NCI-H1930 (cell line): ENCODE results near the gene MPDU1.
"Not testable (repeated sequence)": the region's sequence is repeated elsewhere in the genome, so short reads cannot be mapped to it uniquely, and the experiment has no call there.

Source experiments
- DNase-seq, 2 experiments: peaks; one replicate each; lab custom pipeline; 2025; lab: John Stamatoyannopoulos, UW

MPDU1 gene

DNA sequence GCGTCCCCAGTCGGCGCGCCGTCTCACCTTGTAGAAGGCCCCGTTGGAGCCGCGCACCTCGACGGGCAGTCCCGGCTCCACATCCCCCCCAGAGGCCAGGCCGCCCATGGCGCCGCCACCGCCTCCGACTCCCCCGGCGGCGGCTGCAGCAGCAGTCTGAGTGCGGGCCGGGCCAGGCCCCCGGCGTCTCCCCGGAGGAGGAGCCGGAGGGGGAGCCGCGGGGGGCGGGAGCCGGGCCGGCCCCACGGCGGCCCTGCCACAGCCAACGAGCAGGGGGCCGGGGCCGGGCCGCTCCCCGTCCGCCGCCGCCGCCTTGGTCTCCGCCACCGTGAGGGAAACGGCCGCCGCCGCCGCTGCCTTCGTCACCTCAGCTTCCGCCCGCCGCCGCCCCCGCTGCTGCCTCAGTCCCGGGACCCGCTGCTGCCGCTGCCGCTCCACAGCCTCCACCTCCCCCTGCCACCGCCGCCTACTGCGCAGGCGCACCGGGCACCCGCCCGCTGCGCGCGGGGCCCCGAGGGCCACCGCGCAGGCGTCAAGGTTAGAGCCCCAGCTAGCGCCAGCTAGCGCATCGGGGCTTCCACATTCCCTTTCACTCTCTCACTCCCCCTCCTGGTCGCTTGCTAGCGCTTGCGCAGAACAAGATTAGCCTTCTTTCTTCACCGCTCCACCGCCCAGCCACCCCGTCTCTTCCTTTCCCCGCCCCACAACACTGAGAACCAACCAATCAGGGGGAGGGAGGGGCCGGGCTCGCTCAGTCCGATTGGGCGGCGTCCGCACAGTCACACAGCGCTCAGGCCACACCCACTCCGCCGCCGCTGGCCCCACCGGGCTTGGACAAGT, 31.0 kb downstream of the MPDU1 start, which contains the start of gene FXR2:
FXR2 (minus strand) TSS at position 473 of the 840 bp plus-strand sequence; CDS start at position 108, 365 bp downstream.
- peak; percentile 99 for DNase-seq

DNA sequence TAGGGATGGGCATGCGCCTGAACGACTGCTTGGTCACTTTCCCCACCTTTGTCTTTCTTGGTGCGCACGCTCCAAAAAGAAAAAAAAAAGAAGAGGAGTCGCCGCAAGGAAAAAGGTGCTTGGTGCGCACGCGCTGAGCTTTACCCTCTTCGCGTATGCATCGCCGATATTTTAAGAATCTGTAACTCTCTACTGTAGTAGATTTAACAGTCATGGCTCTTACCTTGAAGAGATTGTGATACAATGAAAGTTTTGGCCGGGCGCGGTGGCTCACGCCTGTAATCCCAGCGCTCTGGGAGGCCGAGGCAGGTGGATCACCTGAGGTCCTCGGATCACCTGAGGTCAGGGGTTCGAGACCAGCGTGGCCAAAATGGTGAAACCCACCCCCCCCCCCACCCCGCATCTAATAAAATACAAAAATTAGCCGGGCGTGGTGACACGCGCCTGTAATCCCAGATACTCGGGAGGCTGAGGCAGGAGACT, 31.7 kb downstream of the MPDU1 start:
- no peak for DNase-seq

GRCh38 chr17:7618608-7619007, 35.0 kb downstream of the MPDU1 start:
- DNase-seq = no peak

DNA sequence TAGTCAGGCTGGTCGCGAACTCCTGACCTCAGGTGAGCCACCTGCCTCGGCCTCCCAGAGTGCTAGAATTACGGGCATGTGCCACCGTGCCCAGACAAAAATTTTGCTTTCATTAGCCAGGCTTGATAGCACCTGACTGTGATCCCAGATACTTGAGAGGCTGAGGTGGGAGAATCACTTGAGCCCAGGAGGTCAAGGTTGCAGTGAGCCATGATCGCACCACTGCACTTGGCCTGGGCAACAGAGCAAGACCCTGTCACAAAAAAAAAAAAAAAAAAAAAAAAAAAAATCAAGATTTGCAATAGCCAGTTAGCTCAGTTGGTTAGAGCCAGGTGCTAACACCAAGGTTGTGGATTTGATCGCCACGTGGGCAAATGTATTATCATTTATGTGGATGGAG, 37.2 kb downstream of the MPDU1 start:
- DNase-seq = no peak

DNA sequence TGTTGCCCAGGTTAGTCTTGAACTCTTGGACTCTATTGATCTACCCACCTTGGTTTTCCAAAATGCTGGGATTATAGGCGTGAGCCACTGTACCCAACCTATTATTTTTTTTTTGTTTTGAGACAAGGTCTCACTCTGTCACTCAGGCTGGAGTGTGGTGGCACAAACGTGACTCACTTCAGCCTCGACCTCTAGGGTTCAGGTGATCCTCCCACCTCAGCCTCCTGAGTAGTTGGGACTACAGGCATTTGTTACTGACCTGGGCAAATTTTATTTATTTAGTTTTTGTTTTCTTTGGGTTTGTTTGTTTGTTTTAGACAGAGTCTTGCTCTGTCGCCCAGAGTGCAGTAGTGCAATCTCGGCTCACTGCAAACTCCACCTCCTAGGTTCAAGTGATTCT, 40.0 kb downstream of the MPDU1 start:
- no peak for DNase-seq

- not testable (repeated sequence) for DNase-seq
Observed at GRCh38 chr17:7625749-7626148, 42.1 kb downstream of the MPDU1 start.

DNA sequence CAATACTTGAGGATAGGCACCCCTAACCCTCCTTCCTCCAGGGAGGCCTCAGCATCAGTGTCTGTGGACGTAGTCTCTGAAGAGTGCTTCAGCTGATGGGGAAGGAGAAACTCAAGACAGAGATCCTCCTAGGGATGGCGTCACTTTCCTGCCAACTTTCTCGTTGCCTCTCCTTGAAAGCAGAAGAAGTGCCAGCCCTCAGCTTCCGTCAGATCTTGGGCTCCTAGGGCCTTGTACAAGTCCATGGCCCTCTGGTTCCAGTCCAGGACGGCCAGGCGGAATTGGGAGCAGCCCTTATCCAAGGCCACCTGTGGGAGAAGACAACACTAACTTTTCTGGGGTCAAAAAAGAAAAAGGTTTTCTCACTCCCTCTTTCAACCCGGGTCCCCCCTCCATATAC, 42.7 kb downstream of the MPDU1 start:
- DNase-seq = no peak

DNA sequence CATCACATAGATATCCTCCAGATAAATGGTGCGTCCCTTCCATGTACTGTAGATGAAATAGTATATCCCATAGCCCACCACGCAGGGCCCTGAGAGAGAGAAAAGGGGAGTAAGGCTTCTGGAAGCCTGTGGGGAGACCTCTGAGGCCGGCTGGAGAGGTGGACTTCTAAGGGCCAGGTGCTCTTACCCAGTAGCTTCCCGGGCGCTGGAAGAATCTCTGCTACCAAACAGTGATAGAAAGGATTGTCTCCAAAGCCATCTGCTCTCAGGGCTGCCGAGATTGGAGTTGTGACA, 43.3 kb downstream of the MPDU1 start:
- DNase-seq = no peak

DNA sequence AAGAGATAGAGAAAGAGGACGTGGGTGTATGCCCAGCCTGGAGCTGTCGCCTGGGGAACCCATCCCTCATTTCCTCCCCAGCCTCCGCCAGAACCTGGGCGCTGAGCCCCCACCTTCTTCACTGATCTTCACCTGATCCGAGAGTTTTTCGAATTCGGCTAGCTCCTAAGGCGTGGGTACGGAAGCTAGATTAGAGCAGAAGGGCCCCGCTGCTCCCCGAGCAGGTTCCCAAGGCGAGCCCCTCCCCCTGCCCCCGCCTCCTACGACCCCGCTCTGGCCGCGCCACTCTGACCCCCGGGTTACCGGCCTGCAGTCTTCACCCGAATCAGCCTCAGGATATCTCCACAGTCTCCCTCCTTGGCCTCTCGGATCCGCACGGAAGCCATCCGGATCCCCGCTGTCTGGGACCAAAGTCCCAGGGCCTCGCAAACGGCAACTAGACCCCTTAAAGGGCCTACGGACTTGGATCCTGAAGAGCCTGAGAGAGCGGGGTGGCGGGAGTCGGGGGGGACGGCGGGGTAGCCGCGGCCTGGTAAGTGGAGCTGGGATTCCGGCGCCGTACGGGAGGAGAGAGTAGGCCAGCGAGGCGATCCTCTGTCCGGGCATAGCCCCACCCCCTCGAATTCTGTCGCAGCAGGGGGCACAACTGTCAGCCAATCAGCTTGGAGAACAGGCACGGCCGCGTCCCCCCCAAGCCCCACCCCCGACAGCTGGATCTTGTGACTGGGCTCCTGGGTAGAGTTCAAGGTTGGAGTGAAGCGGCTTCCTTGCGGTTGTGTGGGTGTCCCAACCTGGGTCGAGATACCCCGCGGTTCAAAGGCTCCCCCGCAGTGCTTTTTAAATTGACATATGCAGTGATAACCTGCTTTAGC, 43.8 kb downstream of the MPDU1 start, which contains the start of gene SAT2:
SAT2 (minus strand) TSS at position 572 of the 872 bp plus-strand sequence; CDS start at position 386, 186 bp downstream.
- DNase-seq = peak; percentile 56 to 83

GRCh38 chr17:7629939-7630571, 46.4 kb downstream of the MPDU1 start, which contains the start of gene SHBG:
TSS of gene SHBG (plus strand) at chr17:7630135. CDS start at chr17:7630173, 38 bp downstream.
- no peak for DNase-seq

GRCh38 chr17:7631398-7632380, 48.0 kb downstream of the MPDU1 start:
- no peak for DNase-seq

DNA sequence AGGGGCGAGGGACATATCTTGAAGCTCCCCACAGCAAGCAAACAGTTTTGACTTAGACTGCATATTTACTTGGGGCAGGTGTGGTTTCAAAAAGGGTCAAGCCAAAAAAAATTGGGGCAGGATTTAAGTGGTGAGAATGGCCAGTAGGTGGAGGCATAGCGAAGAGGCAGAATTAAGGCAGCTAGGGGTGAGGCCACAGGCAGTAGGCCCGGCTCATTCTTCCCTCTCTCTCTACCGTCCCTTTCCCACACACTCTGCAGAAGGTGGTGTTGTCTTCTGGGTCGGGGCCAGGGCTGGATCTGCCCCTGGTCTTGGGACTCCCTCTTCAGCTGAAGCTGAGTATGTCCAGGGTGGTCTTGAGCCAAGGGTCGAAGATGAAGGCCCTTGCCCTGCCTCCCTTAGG, 48.8 kb downstream of the MPDU1 start:
- DNase-seq = no peak

- no peak for DNase-seq
Observed at GRCh38 chr17:7633093-7633492, 49.4 kb downstream of the MPDU1 start.

DNA sequence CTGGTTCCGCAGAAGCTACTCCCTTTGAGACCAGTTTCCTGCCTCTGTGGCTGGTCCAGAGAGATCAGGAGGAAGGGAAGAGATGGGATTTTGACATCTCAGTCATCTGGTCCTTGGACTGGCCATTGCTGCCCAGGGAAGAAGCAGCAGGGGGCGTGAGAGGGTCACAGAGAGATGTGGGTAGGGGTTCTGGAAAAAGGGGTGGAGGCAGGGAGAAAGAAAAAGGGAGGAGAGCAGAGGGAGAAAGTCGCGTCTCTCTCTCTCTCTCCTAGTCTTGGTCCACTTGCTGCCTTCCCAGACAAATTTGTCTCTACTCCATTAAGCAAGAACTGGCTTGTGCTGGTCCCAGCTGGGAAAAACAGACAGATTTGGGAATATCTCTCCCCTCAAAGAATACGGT, 50.7 kb downstream of the MPDU1 start:
- peak; percentile 35 to 41 for DNase-seq

DNA sequence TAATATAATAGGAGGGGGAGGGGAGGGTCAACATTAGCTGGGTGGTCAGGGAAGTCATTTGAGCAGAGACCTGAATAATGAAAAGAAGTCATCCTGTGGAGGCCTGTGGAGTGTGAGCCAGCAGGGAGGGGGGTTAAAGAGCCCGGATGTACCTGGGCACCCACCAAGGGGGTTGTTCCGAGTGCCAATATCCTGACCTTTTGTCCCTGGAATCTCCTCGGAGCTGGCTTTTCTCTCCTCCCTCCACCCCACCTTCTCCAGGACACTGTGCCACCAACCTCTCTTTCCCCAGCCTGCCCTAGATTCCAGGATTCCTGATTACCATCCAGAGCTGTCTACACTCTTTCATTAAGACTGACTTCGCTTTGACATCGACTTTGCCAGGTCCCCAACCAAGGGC, 52.5 kb downstream of the MPDU1 start:
- DNase-seq = no peak
